ENCODE data around the gene MYL6B. TPM values are rescaled to one million over a fixed set of nuclear protein-coding genes. Genes with fewer than 3 reads are reported as not detected.

Gene MYL6B
- total RNA-seq, 4 donors from 2014 or later, result 43.5 to 80.4 (median 59.1) TPM

DNA sequence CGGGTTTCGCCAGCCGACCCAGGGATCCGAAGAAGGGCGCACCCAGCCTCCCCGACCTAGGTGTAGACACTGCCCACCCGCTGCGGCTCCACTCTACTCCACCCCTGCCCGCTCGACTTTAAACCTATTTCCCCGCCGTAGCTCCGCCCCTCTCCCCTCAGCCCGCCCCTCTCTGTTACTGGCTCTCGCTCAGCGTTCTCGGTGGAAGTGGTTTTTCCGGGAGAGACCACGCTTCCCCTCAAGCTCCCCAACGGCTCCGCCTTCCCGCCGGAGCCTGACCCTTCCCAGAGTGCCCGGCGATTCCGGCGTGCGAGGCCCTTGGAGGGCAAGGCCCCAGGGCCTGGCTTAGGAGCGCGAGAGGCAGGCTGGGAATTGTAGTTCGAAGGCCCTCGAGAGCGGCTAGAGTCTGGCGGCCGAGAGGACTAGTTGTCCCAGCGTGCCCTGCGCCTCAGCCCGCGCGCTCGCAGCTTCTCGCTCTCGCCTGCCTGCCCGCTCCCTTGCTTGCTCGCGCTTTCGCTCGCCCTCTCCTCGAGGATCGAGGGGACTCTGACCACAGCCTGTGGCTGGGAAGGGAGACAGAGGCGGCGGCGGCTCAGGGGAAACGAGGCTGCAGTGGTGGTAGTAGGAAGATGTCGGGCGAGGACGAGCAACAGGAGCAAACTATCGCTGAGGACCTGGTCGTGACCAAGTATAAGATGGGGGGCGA, 48.1 kb upstream of the MYL6B start, which contains the start of gene PA2G4:
Gene PA2G4, plus strand, starts transcription at position 451 of the 706 bp plus-strand sequence. Its CDS starts 179 bp downstream, at position 630.
- WGBS, 2 donors, result 0% methylated on average over 49 to 55 of the region's 60 CpGs

DNA sequence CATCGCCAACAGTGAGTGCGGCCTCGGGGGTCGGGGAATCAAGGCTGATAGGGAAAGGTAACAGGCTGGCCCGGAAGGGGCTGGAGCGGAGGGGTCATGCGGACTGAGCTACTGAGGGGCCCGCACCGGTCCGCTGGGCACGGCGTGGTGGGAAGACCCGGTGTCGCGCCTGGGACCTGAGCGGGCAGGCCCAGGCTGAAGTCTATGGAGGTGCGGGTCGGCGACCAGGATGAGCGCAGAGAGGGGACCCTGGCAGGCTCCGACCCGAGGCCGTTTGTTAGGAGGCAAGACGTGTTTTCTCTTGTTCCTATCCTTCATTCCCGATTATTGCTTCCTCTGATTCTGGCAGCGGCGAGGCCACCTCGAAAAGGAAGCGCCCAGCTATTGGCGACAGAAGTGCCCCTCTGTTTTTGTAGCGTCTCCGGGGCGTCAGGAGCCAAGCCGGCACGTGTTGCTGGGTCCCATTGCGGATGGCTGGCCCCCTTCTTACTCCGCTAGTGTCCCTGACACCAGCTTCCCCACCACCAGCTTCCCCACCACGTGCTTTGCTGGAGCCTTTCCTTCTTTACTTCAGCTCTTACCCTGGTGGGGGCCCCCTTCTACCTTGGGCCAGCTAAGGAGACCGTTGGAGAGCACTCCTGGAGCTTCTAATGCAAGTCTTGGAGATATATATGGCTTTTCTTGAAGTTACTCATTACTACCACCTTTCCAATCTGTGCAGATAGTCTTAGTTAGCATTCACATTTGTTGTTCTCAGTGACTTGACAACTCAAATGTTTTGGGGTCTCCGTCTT, 47.4 kb upstream of the MYL6B start:
- peak overlapping the region; percentile 53 to 96 (median 59) for H3K4me3 ChIP-seq
- peaks cover 0 to 34% (median 19%) of the 10 kb centered on the region in 4 donors for H3K4me1 ChIP-seq
- H3K9me3 ChIP-seq, result no peaks in the 10 kb centered on the region
- 0 to 1% methylated on average over 39 of the region's 40 CpGs for WGBS, 2 donors
- H3K27me3 ChIP-seq, result no peaks in the 10 kb centered on the region
- peaks cover 4 to 51% (median 24%) of the 10 kb centered on the region in 3 donors for H3K36me3 ChIP-seq
- H3K27ac ChIP-seq, result peak overlapping the region in 3 of 4 donors; percentile 85 to 95 (median 87)
- no peak for DNase-seq (ENCODE audit: low spot score in 2 of 2)
- TF ChIP-seq POLR2A (IDR thresholded peaks at IDR 0.05) (no peak), EP300 (IDR thresholded peaks at IDR 0.05) (no peak)
- TF ChIP-seq, protein P1, sequence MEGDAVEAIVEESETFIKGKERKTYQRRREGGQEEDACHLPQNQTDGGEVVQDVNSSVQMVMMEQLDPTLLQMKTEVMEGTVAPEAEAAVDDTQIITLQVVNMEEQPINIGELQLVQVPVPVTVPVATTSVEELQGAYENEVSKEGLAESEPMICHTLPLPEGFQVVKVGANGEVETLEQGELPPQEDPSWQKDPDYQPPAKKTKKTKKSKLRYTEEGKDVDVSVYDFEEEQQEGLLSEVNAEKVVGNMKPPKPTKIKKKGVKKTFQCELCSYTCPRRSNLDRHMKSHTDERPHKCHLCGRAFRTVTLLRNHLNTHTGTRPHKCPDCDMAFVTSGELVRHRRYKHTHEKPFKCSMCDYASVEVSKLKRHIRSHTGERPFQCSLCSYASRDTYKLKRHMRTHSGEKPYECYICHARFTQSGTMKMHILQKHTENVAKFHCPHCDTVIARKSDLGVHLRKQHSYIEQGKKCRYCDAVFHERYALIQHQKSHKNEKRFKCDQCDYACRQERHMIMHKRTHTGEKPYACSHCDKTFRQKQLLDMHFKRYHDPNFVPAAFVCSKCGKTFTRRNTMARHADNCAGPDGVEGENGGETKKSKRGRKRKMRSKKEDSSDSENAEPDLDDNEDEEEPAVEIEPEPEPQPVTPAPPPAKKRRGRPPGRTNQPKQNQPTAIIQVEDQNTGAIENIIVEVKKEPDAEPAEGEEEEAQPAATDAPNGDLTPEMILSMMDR (IDR thresholded peaks at IDR 0.05), result no peak

More for the DNA sequence above, 48.1 kb upstream of the MYL6B start, which contains the start of gene PA2G4:
- H3K4me3 ChIP-seq, result peak within 1 kb of the TSS; percentile 53 to 96 (median 65)
- peak; percentile 89 to 93 for DNase-seq (ENCODE audit: low spot score in 2 of 2)
- TF ChIP-seq EP300 (IDR thresholded peaks at IDR 0.05) (peak; percentile 89 to 95), POLR2A (IDR thresholded peaks at IDR 0.05) (peak; percentile 35 to 84)
- TF ChIP-seq, protein P1 (IDR thresholded peaks at IDR 0.05), result peak in 2 of 5 experiments; percentile 21 to 38
- H3K27me3 ChIP-seq, result no peaks in the 10 kb centered on the region
- peaks cover 0 to 51% (median 17%) of the 10 kb centered on the region in 3 donors for H3K36me3 ChIP-seq
- H3K27ac ChIP-seq, result peak within 1 kb of the TSS; percentile 50 to 95 (median 86)
- H3K9me3 ChIP-seq, result no peaks in the 10 kb centered on the region
- peaks cover 0 to 34% (median 19%) of the 10 kb centered on the region in 4 donors for H3K4me1 ChIP-seq

DNA sequence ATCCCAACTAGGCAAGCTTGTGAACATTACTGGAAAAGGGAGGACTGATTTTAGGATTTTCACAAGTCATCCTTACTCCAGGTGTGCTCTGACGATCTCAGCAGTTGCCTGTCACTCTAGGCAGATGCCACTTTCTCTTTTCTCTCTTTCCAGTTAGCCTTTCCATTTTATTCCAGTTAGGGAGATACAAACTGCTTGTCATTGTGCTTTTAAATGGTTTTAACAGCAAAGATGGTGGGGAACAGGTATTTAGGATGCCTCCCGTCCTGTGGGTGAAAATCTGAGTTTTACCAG, 46.8 kb upstream of the MYL6B start:
- WGBS, 2 donors, result 20 to 31% methylated on average over 2 of the region's 2 CpGs
- Histone ChIP-seq H3K27ac (peak overlapping the region in 3 of 4 donors; percentile 85 to 95 (median 87)), H3K9me3 (no peaks in the 10 kb centered on the region), H3K4me1 (peaks cover 0 to 34% (median 19%) of the 10 kb centered on the region in 4 donors), H3K27me3 (no peaks in the 10 kb centered on the region), H3K36me3 (peaks cover 8 to 52% (median 29%) of the 10 kb centered on the region in 3 donors), H3K4me3 (peak overlapping the region; percentile 53 to 96 (median 59))
- TF ChIP-seq POLR2A (IDR thresholded peaks at IDR 0.05) (no peak), EP300 (IDR thresholded peaks at IDR 0.05) (no peak)
- TF ChIP-seq, protein P1 (IDR thresholded peaks at IDR 0.05), result no peak
- DNase-seq (ENCODE audit: low spot score in 2 of 2), result no peak

DNA sequence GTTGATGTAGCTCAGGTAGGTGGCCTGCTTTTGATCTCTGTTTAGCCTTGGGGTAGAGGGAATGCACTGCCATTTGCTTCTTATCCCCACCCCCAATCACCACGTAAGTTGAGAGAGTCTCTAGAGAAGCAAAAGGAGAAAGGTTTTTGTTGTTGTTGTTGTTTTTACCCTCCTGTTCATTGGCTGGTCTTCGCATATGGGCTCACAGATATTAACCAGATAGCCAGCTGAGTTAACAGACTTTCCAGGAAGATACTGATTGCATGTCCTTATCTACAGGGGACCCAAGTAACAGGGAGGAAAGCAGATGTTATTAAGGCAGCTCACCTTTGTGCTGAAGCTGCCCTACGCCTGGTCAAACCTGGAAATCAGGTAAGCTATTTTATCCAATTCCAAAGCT, 45.1 kb upstream of the MYL6B start:
- no peak for DNase-seq (ENCODE audit: low spot score in 2 of 2)
- TF ChIP-seq EP300 (IDR thresholded peaks at IDR 0.05) (no peak), POLR2A (IDR thresholded peaks at IDR 0.05) (no peak)
- Histone ChIP-seq H3K4me3 (no peak overlapping the region), H3K27me3 (no peaks in the 10 kb centered on the region), H3K4me1 (peaks cover 0 to 34% (median 19%) of the 10 kb centered on the region in 4 donors), H3K9me3 (no peaks in the 10 kb centered on the region), H3K27ac (no peak overlapping the region), H3K36me3 (peaks cover 8 to 56% (median 44%) of the 10 kb centered on the region in 3 donors)
- WGBS, 2 donors, result 87 to 94% methylated on average over 3 of the region's 3 CpGs

DNA sequence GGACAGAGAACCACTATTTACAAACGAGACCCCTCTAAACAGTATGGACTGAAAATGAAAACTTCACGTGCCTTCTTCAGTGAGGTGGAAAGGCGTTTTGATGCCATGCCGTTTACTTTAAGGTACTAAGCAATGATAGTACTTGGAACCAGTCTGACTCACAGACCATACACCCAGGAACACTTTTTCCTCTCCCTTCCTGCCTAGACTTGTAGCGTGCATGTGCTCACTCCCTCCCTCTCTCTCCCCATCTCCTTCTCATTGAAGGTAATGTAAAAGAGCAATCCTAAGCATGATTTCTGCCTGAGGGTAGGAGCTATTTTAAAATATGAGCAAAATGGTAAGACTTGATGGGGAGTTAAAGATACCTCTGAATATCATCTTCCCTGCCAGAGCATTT, 41.8 kb upstream of the MYL6B start:
- H3K4me1 ChIP-seq, result peaks cover 0 to 22% (median 10%) of the 10 kb centered on the region in 4 donors
- no peak overlapping the region for H3K4me3 ChIP-seq
- no peak overlapping the region for H3K27ac ChIP-seq
- 93 to 97% methylated on average over 5 of the region's 5 CpGs for WGBS, 2 donors
- no peaks in the 10 kb centered on the region for H3K9me3 ChIP-seq
- no peak for DNase-seq (ENCODE audit: low spot score in 2 of 2)
- peaks cover 8 to 75% (median 44%) of the 10 kb centered on the region in 3 donors for H3K36me3 ChIP-seq
- H3K27me3 ChIP-seq, result no peaks in the 10 kb centered on the region
- TF ChIP-seq EP300 (IDR thresholded peaks at IDR 0.05), result no peak

Data from tibial nerve (tissue), 4 donors.